WTC11 (cell line): ENCODE measurements around the gene ATP9B. TPM values are rescaled to one million over a fixed set of nuclear protein-coding genes. Genes with fewer than 3 reads are reported as not detected.

Experiments used
- ATAC-seq: fragments of 200-7000 bp; cut with Tn5 transposase; 2 replicates; pipeline ENCODE4 v1.10.0; 2021; ENCODE audit warnings: mild to moderate bottlenecking, moderate library complexity
- CTCF ChIA-PET: fragments of 300-600 bp; sonication (Branson Sonifier 250); formaldehyde crosslinking; loops from one replicate; lab custom pipeline; 2021; ENCODE audit warnings: antibody characterized with exemption; lab: Charles Lee
- POLR2A ChIA-PET: fragments of 350-600 bp; sonication (Branson Sonifier 250); formaldehyde crosslinking; loops from one replicate; lab custom pipeline; 2021; ENCODE audit warnings: antibody characterized with exemption; lab: Charles Lee
- DNase-seq: peaks from one replicate; pipeline ENCODE4 v3.0.0; 2021; ENCODE audit warnings: low spot score
- H3K27ac Mint-ChIP-seq: 2 replicates; pipeline ENCODE4 v1.8.0; 2021; ENCODE audit warnings: mixed read lengths
- H3K27me3 Mint-ChIP-seq: 2 replicates; pipeline ENCODE4 v1.8.0; 2021; ENCODE audit warnings: low read depth, mild to moderate bottlenecking, moderate library complexity, mixed read lengths
- H3K36me3 Mint-ChIP-seq: 2 replicates; pipeline ENCODE4 v1.8.0; 2021; ENCODE audit warnings: mixed read lengths
- H3K4me1 Mint-ChIP-seq: 2 replicates; pipeline ENCODE4 v1.8.0; 2022; ENCODE audit warnings: mixed read lengths
- H3K4me3 Mint-ChIP-seq: 2 replicates; pipeline ENCODE4 v1.8.0; 2021; ENCODE audit warnings: mild to moderate bottlenecking, moderate library complexity, mixed read lengths
- H3K9me3 Mint-ChIP-seq: 2 replicates; pipeline ENCODE4 v1.8.0; 2021; ENCODE audit warnings: mixed read lengths
- AFF4 ChIP-seq: sonication (generic); formaldehyde crosslinking; IDR thresholded peaks from 2 replicates; pipeline ENCODE4 v1.8.1; 2023; ENCODE audit warnings: mild to moderate bottlenecking, missing genetic modification reagents, borderline replicate concordance
- ARID4B ChIP-seq: sonication (generic); formaldehyde crosslinking; IDR thresholded peaks from 2 replicates; pipeline ENCODE4 v1.8.0; 2023; ENCODE audit warnings: missing genetic modification reagents, mild to moderate bottlenecking, borderline replicate concordance
- ATF1 ChIP-seq: sonication (generic); formaldehyde crosslinking; IDR thresholded peaks from 2 replicates; pipeline ENCODE4 v1.8.1; 2023; ENCODE audit warnings: mild to moderate bottlenecking, moderate library complexity, missing genetic modification reagents
- E2F5 ChIP-seq: sonication (generic); formaldehyde crosslinking; IDR thresholded peaks from 2 replicates; pipeline ENCODE4 v1.8.1; 2022; ENCODE audit warnings: mild to moderate bottlenecking, moderate library complexity, missing genetic modification reagents
- ERG ChIP-seq: fragments of 250-450 bp; sonication (Bioruptor Pico); IDR thresholded peaks from 2 replicates; pipeline ENCODE4 v1.8.0; 2021; ENCODE audit warnings: mild to moderate bottlenecking
- GTF2I ChIP-seq: fragments of 250-450 bp; sonication (Bioruptor Pico); conservative IDR thresholded peaks from 2 replicates; pipeline ENCODE4 v1.4.0; 2021; ENCODE audit warnings: mild to moderate bottlenecking
- MXD4 ChIP-seq: fragments of 250-450 bp; sonication (Bioruptor Pico); IDR thresholded peaks from 2 replicates; pipeline ENCODE4 v1.8.0; 2021; ENCODE audit warnings: mild to moderate bottlenecking, moderate library complexity, borderline replicate concordance
- MYBL2 ChIP-seq: sonication (generic); formaldehyde crosslinking; IDR thresholded peaks from 2 replicates; pipeline ENCODE4 v1.8.1; 2023; ENCODE audit warnings: mild to moderate bottlenecking, moderate library complexity, missing genetic modification reagents
- RORB ChIP-seq: fragments of 250-450 bp; sonication (Bioruptor Pico); IDR thresholded peaks from 2 replicates; pipeline ENCODE4 v1.9.0; 2021; ENCODE audit warnings: mild to moderate bottlenecking
- ZNF281 ChIP-seq: sonication (generic); formaldehyde crosslinking; IDR thresholded peaks from 2 replicates; pipeline ENCODE4 v1.8.0; 2023; ENCODE audit warnings: mild to moderate bottlenecking, missing genetic modification reagents
- ZNF416 ChIP-seq: fragments of 250-450 bp; sonication (Bioruptor Pico); IDR thresholded peaks from 2 replicates; pipeline ENCODE4 v1.9.0; 2021; ENCODE audit warnings: mild to moderate bottlenecking, inconsistent platforms
- ZNF512 ChIP-seq: sonication (generic); formaldehyde crosslinking; IDR thresholded peaks from 2 replicates; pipeline ENCODE4 v1.8.1; 2022; ENCODE audit warnings: missing genetic modification reagents, borderline replicate concordance
- ZNF532 ChIP-seq: fragments of 250-450 bp; sonication (Bioruptor Pico); IDR thresholded peaks from 2 replicates; pipeline ENCODE4 v1.9.0; 2021; ENCODE audit warnings: mild to moderate bottlenecking, borderline replicate concordance
- total RNA-seq: library from RNA; stranded (reverse); gene quantifications from 3 replicates; pipeline ENCODE4 v1.2.3, GENCODE V29; 2021

ATP9B gene
- total RNA-seq, 1 experiment from 2014 or later, result 19.0 TPM

GRCh38 chr18:79164706-79165105 lies 95.5 kb downstream of the ATP9B start:
- ChIA-PET POLR2A (no interaction called here), CTCF (no interaction called here)
- no peak for TF ChIP-seq GTF2I (CRISPR knock-in tag)
- no peak for TF ChIP-seq ZNF281
- TF ChIP-seq MYBL2 (CRISPR knock-in tag), result no peak
- TF ChIP-seq ZNF512 (CRISPR knock-in tag), result no peak
- no peak for TF ChIP-seq RORB (CRISPR knock-in tag)
- no peak for TF ChIP-seq AFF4 (CRISPR knock-in tag)
- Mint-ChIP-seq H3K27ac (no peak overlapping the region), H3K4me3 (no peak overlapping the region), H3K9me3 (no peaks in the 10 kb centered on the region; the same call in 1 of the 2 replicates), H3K36me3 (peaks cover 34% of the 10 kb centered on the region), H3K27me3 (no peaks in the 10 kb centered on the region), H3K4me1 (no peaks in the 10 kb centered on the region)
- DNase-seq (no peak), ATAC-seq (no peak)

- POLR2A ChIA-PET, result no interaction called here
- H3K27ac Mint-ChIP-seq, result no peak overlapping the region
- peaks cover 7% of the 10 kb centered on the region for H3K4me1 Mint-ChIP-seq
- no peak overlapping the region for H3K4me3 Mint-ChIP-seq
- H3K9me3 Mint-ChIP-seq, result no peaks in the 10 kb centered on the region; the same call in 1 of the 2 replicates
- ATAC-seq, result no peak
- CTCF ChIA-PET, result no interaction called here
- peaks cover 29% of the 10 kb centered on the region for H3K36me3 Mint-ChIP-seq
- no peaks in the 10 kb centered on the region for H3K27me3 Mint-ChIP-seq
- no peak for DNase-seq
- no peak for TF ChIP-seq E2F5 (CRISPR knock-in tag)
- no peak for TF ChIP-seq ERG (CRISPR knock-in tag)
- no peak for TF ChIP-seq MXD4 (CRISPR knock-in tag)
- TF ChIP-seq ZNF416, result no peak
- TF ChIP-seq ZNF532 (CRISPR knock-in tag), result no peak
- no peak for TF ChIP-seq ARID4B (CRISPR knock-in tag)
- no peak for TF ChIP-seq ATF1 (CRISPR knock-in tag)
- TF ChIP-seq GTF2I (CRISPR knock-in tag), result no peak
Observed at GRCh38 chr18:79166702-79167101, 97.5 kb downstream of the ATP9B start.
